SK-N-SH (cell line): Measurements from ENCODE around the gene CRAT. TPM values are rescaled to one million over a fixed set of nuclear protein-coding genes. Genes with fewer than 3 reads are reported as not detected.

Source experiments
- CTCF ChIA-PET: fragments of 300-600, 350-600 bp; formaldehyde crosslinking; extraction: SDS; loops from one replicate; lab custom pipeline; 2021; lab: Yijun Ruan, JAX
- POLR2A ChIA-PET: fragments of 350-600 bp; sonication (Branson Sonifier 250); formaldehyde crosslinking; extraction: SDS; loops from one replicate; lab custom pipeline; 2020; ENCODE audit warnings: antibody characterized with exemption, inconsistent platforms; lab: Yijun Ruan, JAX
- DNase-seq: peaks from one replicate; pipeline ENCODE4 v3.0.0; 2012
- H2AFZ ChIP-seq: fragments of 200-600 bp; sonication (generic); 2 replicates; pipeline ENCODE4 v1.8.1; 2016; ENCODE audit warnings: antibody characterized with exemption, mild to moderate bottlenecking, low read depth
- H3F3A ChIP-seq: fragments of 200-600 bp; sonication (generic); replicated peaks from 2 replicates; pipeline ENCODE3; 2016; ENCODE audit warnings: antibody characterized with exemption, mild to moderate bottlenecking; ENCODE audit not compliant: insufficient read depth
- H3K27ac ChIP-seq, 2 experiments: fragments of 200-500 bp in 1 of 2; fragments of 200-600 bp in 1 of 2; sonication (Bioruptor generic) in 1 of 2; sonication (generic), shearing (Covaris generic) in 1 of 2; 2 replicates each; pipeline versions ENCODE4 v1.5.1 to v1.6.1; 2014 to 2016; ENCODE audit warnings: low read depth in 2 of 2, inconsistent platforms in 1 of 2, low read length in 1 of 2, mild to moderate bottlenecking in 1 of 2, mixed read lengths in 1 of 2
- H3K27me3 ChIP-seq: fragments of 200-600 bp; sonication (generic), shearing (Covaris generic); 2 replicates; pipeline ENCODE4 v1.6.1; 2016; ENCODE audit warnings: mixed run types; ENCODE audit not compliant: insufficient read depth
- H3K36me3 ChIP-seq, 2 experiments: fragments of 200-500 bp in 1 of 2; fragments of 200-600 bp in 1 of 2; sonication (Bioruptor generic) in 1 of 2; sonication (generic) in 1 of 2; replicated peaks in 1 of 2; 2 replicates each; pipeline versions ENCODE3 to v1.5.1; 2014 to 2016; ENCODE audit warnings: low read length in 1 of 2, mild to moderate bottlenecking in 1 of 2; ENCODE audit not compliant: insufficient read depth in 2 of 2, control insufficient read depth in 1 of 2
- H3K4me1 ChIP-seq, 2 experiments: fragments of 200-500 bp in 1 of 2; fragments of 200-600 bp in 1 of 2; sonication (Bioruptor generic) in 1 of 2; sonication (generic), shearing (Covaris generic) in 1 of 2; 2 replicates each; pipeline versions ENCODE4 v1.5.1 to v1.6.1; 2014 to 2016; ENCODE audit warnings: low read depth in 1 of 2, low read length in 1 of 2, mixed run types in 1 of 2; ENCODE audit not compliant: insufficient read depth in 2 of 2, control insufficient read depth in 1 of 2
- H3K4me2 ChIP-seq: fragments of 200-600 bp; sonication (generic), shearing (Covaris generic); 2 replicates; pipeline ENCODE4 v1.6.1; 2017; ENCODE audit warnings: mixed run types
- H3K4me3 ChIP-seq, 2 experiments: fragments of 200-500 bp in 1 of 2; fragments of 200-600 bp in 1 of 2; sonication (Bioruptor generic) in 1 of 2; sonication (generic), shearing (Covaris generic) in 1 of 2; 2 replicates each; pipeline versions ENCODE4 v1.5.1 to v1.8.1; 2014 to 2016; ENCODE audit warnings: low read depth in 2 of 2, inconsistent platforms in 1 of 2, low read length in 1 of 2, mild to moderate bottlenecking in 1 of 2, mixed read lengths in 1 of 2, moderate library complexity in 1 of 2
- H3K79me2 ChIP-seq: fragments of 200-600 bp; sonication (generic); 2 replicates; pipeline ENCODE4 v1.8.1; 2017; ENCODE audit warnings: mild to moderate bottlenecking; ENCODE audit not compliant: insufficient read depth
- H3K9ac ChIP-seq: fragments of 200-600 bp; sonication (generic); 2 replicates; pipeline ENCODE4 v1.6.1; 2017; ENCODE audit warnings: mixed run types
- H3K9me2 ChIP-seq: fragments of 200-600 bp; sonication (generic); 2 replicates; pipeline ENCODE4 v1.6.1; 2017; ENCODE audit warnings: mixed run types
- H3K9me3 ChIP-seq: fragments of 200-600 bp; sonication (generic); 2 replicates; pipeline ENCODE4 v1.6.1; 2017; ENCODE audit warnings: mixed run types, mild to moderate bottlenecking, moderate library complexity
- H4K20me1 ChIP-seq: fragments of 200-600 bp; sonication (generic); 2 replicates; pipeline ENCODE4 v1.6.1; 2017; ENCODE audit warnings: mild to moderate bottlenecking, mixed run types; ENCODE audit not compliant: insufficient read depth
- CHD2 ChIP-seq: fragments of 150-350 bp; IDR thresholded peaks from 2 replicates; pipeline ENCODE4 v1.6.1; 2018; ENCODE audit warnings: low read length; ENCODE audit not compliant: partially characterized antibody
- ELF1 ChIP-seq: IDR thresholded peaks from 2 replicates; pipeline ENCODE4 v1.4.0; 2012
- EZH2phosphoT487 ChIP-seq: fragments of 200-600 bp; sonication (generic); IDR thresholded peaks from 2 replicates; pipeline ENCODE4 v1.6.1; 2017; ENCODE audit warnings: low read depth, mixed run types, mild to moderate bottlenecking, antibody characterized with exemption, moderate library complexity, borderline replicate concordance
- FOSL2 ChIP-seq: IDR thresholded peaks from 2 replicates; pipeline ENCODE4 v1.4.0; 2012; ENCODE audit warnings: low read depth, mild to moderate bottlenecking, moderate library complexity, borderline replicate concordance
- FOXJ3 ChIP-seq: sonication (generic); formaldehyde crosslinking; IDR thresholded peaks from 2 replicates; pipeline ENCODE4 v1.5.1; 2020; ENCODE audit warnings: mild to moderate bottlenecking, missing genetic modification reagents
- FOXM1 ChIP-seq: IDR thresholded peaks from 2 replicates; pipeline ENCODE4 v1.4.0; 2012; ENCODE audit warnings: low read depth, mild to moderate bottlenecking
- GABPA ChIP-seq: IDR thresholded peaks from 2 replicates; pipeline ENCODE4 v1.4.0; 2012; ENCODE audit warnings: low read depth, mild to moderate bottlenecking
- NRF1 ChIP-seq: IDR thresholded peaks from 2 replicates; pipeline ENCODE4 v1.6.1; 2012; ENCODE audit warnings: low read depth, mild to moderate bottlenecking, low read length
- POLR2AphosphoS5 ChIP-seq: IDR thresholded peaks from 2 replicates; pipeline ENCODE4 v1.6.1; 2012; ENCODE audit warnings: low read depth, low read length
- RAD21 ChIP-seq: IDR thresholded peaks from 2 replicates; pipeline ENCODE4 v1.6.1; 2012; ENCODE audit warnings: mild to moderate bottlenecking, low read length
- RFX5 ChIP-seq: IDR thresholded peaks from 2 replicates; pipeline ENCODE4 v1.6.1; 2012; ENCODE audit warnings: mild to moderate bottlenecking, improper control_type of control experiment, low read length
- SIN3A ChIP-seq: IDR thresholded peaks from 2 replicates; pipeline ENCODE4 v1.6.1; 2012; ENCODE audit warnings: low read depth, mild to moderate bottlenecking, low read length, moderate library complexity, borderline replicate concordance
- SMC3 ChIP-seq: IDR thresholded peaks from 2 replicates; pipeline ENCODE4 v1.6.1; 2012; ENCODE audit warnings: low read depth, low read length, improper control_type of control experiment
- TAF1 ChIP-seq: IDR thresholded peaks from 2 replicates; pipeline ENCODE4 v1.6.1; 2012; ENCODE audit warnings: low read depth, mild to moderate bottlenecking, low read length, moderate library complexity, borderline replicate concordance
- TCF12 ChIP-seq: IDR thresholded peaks from 2 replicates; pipeline ENCODE4 v1.4.0; 2012
- TEAD4 ChIP-seq: IDR thresholded peaks from 2 replicates; pipeline ENCODE4 v1.4.0; 2012; ENCODE audit warnings: mild to moderate bottlenecking, borderline replicate concordance; ENCODE audit not compliant: insufficient read depth
- YY1 ChIP-seq: IDR thresholded peaks from 2 replicates; pipeline ENCODE4 v1.4.0; 2012; ENCODE audit warnings: low read depth, mild to moderate bottlenecking
- WGBS: methylation state at CpG from one replicate; pipeline ENCODE4 v1.1.6; 2017; ENCODE audit warnings: low lambda C conversion rate; 5-methylcytosine and 5-hydroxymethylcytosine counted together
- polyA plus RNA-seq, 3 experiments: library from polyadenylated mRNA; depleted of rRNA; stranded (reverse); fragments of >200 nt; gene quantifications; 2 replicates each; pipeline ENCODE4 v1.2.3, GENCODE V29; 2012
- TF ChIP-seq, protein P1 (sequence below): IDR thresholded peaks from 2 replicates; pipeline ENCODE4 v1.4.0; 2012; ENCODE audit warnings: low read depth, borderline replicate concordance
- TF ChIP-seq, protein P2 (sequence below): fragments of 150-350 bp; IDR thresholded peaks from 2 replicates; pipeline ENCODE4 v1.6.1; 2017; ENCODE audit warnings: antibody characterized with exemption, low read length, low read depth, borderline replicate concordance
- TF ChIP-seq, protein P3 (sequence below): IDR thresholded peaks from 2 replicates; pipeline ENCODE4; 2012
- TF ChIP-seq, protein P4 (sequence below): fragments of 200-600 bp; sonication (generic); IDR thresholded peaks from 2 replicates; pipeline ENCODE4 v1.6.1; 2017; ENCODE audit warnings: antibody characterized with exemption, mild to moderate bottlenecking, moderate library complexity
- TF ChIP-seq, protein P5 (sequence below): IDR thresholded peaks from 2 replicates; pipeline ENCODE4 v1.4.0; 2012; ENCODE audit warnings: low read depth, borderline replicate concordance

The CRAT gene
- polyA plus RNA-seq, 1 of the 3 experiments (the other 2 are of a cell fraction): 44.5 TPM

DNA sequence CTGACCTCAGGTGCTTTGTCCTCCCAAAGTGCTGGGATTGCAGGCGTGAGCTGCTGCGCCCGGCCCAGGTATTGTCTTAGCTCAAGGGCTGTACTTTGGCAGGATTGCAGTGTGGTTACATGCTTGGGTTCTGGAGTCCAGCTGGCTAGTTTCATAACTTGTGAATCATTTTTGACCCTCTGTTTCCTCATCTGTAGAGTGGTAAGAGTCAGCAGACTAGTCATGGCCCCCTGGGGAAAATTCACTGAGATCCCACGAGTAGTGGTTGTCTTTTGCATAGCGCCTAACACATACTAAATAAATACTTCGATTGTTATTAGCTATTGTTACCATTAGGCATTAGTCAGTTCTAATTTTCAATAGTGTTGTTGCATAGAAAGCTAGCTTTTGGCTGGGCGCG is 14.9 kb upstream of the CRAT start:
- Histone ChIP-seq H3K9me3 (no peaks in the 10 kb centered on the region), H4K20me1 (no peaks in the 10 kb centered on the region), H3K79me2 (peaks cover 24% of the 10 kb centered on the region), H3K4me1 (peaks cover 14 to 15% of the 10 kb centered on the region in 2 experiments; a peak in 3 of 4 replicates), H3K36me3 (peaks cover 5 to 28% of the 10 kb centered on the region in 2 experiments), H3K9me2 (no peaks in the 10 kb centered on the region), H3K4me2 (no peak overlapping the region), H3K27me3 (no peaks in the 10 kb centered on the region), H3K27ac (no peak overlapping the region), H3K9ac (no peak overlapping the region), H2AFZ (no peak overlapping the region), H3K4me3 (no peak overlapping the region), H3F3A (peaks cover 7% of the 10 kb centered on the region)
- ChIA-PET CTCF (interaction anchor here (0.9 to 16.0 kb wide), 9 partner anchors 10 to 499 kb away, joined by 3 to 211 read pairs (median 4); partner anchors contain the start of genes PTPA and SH3GLB2), POLR2A (no interaction called here)
- whole genome bisulfite sequencing: 78% methylated on average over 6 of the region's 8 CpGs
- no peak for DNase-seq
- TF ChIP-seq FOSL2 (peak; percentile 26; the same call in 1 of the 2 replicates), NRF1 (no peak), EZH2phosphoT487 (no peak), FOXJ3 (CRISPR knock-in tag) (no peak), ELF1 (no peak), TAF1 (no peak), RFX5 (no peak), SIN3A (no peak), TCF12 (peak; percentile 56), GABPA (no peak)

DNA sequence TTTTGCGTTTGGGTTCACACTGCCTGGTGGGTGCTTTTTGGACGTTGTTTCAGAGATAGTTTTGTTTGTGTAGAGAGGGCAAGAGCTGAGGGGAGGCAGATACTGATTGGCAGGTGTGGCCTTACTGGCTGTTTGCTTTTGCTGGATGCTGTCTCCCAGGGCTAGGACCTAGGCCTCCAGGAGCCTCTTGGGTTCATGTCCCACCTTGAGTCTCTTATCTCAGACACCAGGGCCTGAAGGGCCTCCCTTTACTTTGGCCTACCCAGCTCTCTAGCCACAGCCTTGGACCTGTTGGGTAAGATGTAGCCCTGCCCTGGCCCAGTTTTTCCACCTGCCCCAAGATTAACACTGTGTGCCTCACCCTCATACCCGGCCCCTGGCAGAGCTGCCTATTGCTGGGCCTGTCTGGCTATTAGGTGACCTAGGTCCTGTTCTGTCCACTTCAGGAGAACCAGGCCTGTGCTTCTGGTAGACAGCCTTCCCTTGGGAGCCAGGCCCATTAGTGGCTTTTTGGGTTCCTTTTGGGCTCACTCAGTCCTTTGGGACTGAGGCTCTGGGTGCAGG is 14.0 kb upstream of the CRAT start:
- POLR2A ChIA-PET: no interaction called here
- H3K9ac ChIP-seq: no peak overlapping the region
- TF ChIP-seq TEAD4 (no peak), RAD21 (no peak), EZH2phosphoT487 (no peak), YY1 (no peak), FOXM1 (no peak), CHD2 (no peak), GABPA (no peak), SMC3 (no peak), TCF12 (no peak), POLR2AphosphoS5 (no peak)
- TF ChIP-seq, protein P1, sequence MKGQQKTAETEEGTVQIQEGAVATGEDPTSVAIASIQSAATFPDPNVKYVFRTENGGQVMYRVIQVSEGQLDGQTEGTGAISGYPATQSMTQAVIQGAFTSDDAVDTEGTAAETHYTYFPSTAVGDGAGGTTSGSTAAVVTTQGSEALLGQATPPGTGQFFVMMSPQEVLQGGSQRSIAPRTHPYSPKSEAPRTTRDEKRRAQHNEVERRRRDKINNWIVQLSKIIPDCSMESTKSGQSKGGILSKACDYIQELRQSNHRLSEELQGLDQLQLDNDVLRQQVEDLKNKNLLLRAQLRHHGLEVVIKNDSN: no peak
- TF ChIP-seq, protein P2, sequence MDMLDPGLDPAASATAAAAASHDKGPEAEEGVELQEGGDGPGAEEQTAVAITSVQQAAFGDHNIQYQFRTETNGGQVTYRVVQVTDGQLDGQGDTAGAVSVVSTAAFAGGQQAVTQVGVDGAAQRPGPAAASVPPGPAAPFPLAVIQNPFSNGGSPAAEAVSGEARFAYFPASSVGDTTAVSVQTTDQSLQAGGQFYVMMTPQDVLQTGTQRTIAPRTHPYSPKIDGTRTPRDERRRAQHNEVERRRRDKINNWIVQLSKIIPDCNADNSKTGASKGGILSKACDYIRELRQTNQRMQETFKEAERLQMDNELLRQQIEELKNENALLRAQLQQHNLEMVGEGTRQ: no peak
- TF ChIP-seq, protein P3, sequence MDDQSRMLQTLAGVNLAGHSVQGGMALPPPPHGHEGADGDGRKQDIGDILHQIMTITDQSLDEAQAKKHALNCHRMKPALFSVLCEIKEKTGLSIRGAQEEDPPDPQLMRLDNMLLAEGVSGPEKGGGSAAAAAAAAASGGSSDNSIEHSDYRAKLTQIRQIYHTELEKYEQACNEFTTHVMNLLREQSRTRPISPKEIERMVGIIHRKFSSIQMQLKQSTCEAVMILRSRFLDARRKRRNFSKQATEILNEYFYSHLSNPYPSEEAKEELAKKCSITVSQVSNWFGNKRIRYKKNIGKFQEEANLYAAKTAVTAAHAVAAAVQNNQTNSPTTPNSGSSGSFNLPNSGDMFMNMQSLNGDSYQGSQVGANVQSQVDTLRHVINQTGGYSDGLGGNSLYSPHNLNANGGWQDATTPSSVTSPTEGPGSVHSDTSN: no peak
- TF ChIP-seq, protein P4, sequence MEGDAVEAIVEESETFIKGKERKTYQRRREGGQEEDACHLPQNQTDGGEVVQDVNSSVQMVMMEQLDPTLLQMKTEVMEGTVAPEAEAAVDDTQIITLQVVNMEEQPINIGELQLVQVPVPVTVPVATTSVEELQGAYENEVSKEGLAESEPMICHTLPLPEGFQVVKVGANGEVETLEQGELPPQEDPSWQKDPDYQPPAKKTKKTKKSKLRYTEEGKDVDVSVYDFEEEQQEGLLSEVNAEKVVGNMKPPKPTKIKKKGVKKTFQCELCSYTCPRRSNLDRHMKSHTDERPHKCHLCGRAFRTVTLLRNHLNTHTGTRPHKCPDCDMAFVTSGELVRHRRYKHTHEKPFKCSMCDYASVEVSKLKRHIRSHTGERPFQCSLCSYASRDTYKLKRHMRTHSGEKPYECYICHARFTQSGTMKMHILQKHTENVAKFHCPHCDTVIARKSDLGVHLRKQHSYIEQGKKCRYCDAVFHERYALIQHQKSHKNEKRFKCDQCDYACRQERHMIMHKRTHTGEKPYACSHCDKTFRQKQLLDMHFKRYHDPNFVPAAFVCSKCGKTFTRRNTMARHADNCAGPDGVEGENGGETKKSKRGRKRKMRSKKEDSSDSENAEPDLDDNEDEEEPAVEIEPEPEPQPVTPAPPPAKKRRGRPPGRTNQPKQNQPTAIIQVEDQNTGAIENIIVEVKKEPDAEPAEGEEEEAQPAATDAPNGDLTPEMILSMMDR: no peak
- TF ChIP-seq, protein P5, sequence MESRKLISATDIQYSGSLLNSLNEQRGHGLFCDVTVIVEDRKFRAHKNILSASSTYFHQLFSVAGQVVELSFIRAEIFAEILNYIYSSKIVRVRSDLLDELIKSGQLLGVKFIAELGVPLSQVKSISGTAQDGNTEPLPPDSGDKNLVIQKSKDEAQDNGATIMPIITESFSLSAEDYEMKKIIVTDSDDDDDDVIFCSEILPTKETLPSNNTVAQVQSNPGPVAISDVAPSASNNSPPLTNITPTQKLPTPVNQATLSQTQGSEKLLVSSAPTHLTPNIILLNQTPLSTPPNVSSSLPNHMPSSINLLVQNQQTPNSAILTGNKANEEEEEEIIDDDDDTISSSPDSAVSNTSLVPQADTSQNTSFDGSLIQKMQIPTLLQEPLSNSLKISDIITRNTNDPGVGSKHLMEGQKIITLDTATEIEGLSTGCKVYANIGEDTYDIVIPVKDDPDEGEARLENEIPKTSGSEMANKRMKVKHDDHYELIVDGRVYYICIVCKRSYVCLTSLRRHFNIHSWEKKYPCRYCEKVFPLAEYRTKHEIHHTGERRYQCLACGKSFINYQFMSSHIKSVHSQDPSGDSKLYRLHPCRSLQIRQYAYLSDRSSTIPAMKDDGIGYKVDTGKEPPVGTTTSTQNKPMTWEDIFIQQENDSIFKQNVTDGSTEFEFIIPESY: no peak

More for the DNA sequence above, 14.0 kb upstream of the CRAT start:
- no peak for DNase-seq
- Histone ChIP-seq H3K9me2 (no peaks in the 10 kb centered on the region), H3K4me2 (no peak overlapping the region), H3K36me3 (peaks cover 5 to 23% of the 10 kb centered on the region in 2 experiments), H3K27me3 (no peaks in the 10 kb centered on the region), H3K9me3 (no peaks in the 10 kb centered on the region), H3K4me1 (peaks cover 14 to 15% of the 10 kb centered on the region in 2 experiments; a peak in 3 of 4 replicates), H4K20me1 (no peaks in the 10 kb centered on the region), H3K79me2 (peaks cover 29% of the 10 kb centered on the region), H3F3A (peaks cover 4% of the 10 kb centered on the region), H3K4me3 (no peak overlapping the region), H3K27ac (no peak overlapping the region), H2AFZ (no peak overlapping the region)
- WGBS: 89% methylated on average over 3 of the region's 3 CpGs
- CTCF ChIA-PET: interaction anchor here (0.6 to 16.0 kb wide), 9 partner anchors 12 to 666 kb away, joined by 3 to 211 read pairs (median 4); partner anchors contain the start of genes C9orf50, PTPA and SH3GLB2
